K562 (cell line): Measurements from ENCODE around the gene ZCRB1. TPM values are rescaled to one million over a fixed set of nuclear protein-coding genes. Genes with fewer than 3 reads are reported as not detected.

Source experiments
- ATAC-seq: fragments of 200-7000 bp; cut with Tn5 transposase; 3 replicates; pipeline ENCODE4 v1.9.1; 2020; ENCODE audit warnings: moderate library complexity
- BruUV-seq: library from RNA; stranded (reverse); fragments of 400-500 nt; replicated peaks from 2 replicates; lab custom pipeline; 2021; lab: Mats Ljungman, UMichigan
- CTCF ChIA-PET: fragments of 300-600 bp; formaldehyde crosslinking; extraction: SDS; loops from one replicate; lab custom pipeline; 2021; ENCODE audit warnings: low intra/inter-chr PET ratio; lab: Yijun Ruan, JAX
- POLR2A ChIA-PET: fragments of 300-600, 350-650 bp; sonication (Branson Sonifier 250); formaldehyde crosslinking; extraction: SDS; loops from one replicate; lab custom pipeline; 2021; ENCODE audit warnings: antibody characterized with exemption, inconsistent platforms; lab: Yijun Ruan, JAX
- DNase-seq, 4 experiments: peaks; one replicate each; pipeline versions ENCODE4 v3.0.0 to v3.0.0-alpha.2; 2011 to 2018; ENCODE audit warnings: low spot score in 3 of 4, mixed read lengths in 3 of 4; ENCODE audit errors: extremely low read depth in 1 of 4
- FAIRE-seq: peaks from 2 replicates; lab custom pipeline; 2011; peaks lifted over from hg19 to GRCh38; lab: Jason Lieb, UNC
- H2AFZ ChIP-seq: 2 replicates; pipeline ENCODE4 v1.6.0; 2011; ENCODE audit warnings: low read depth, low read length, control low read depth, inconsistent platforms
- H3K27ac ChIP-seq: fragments of 200-600 bp; 3 replicates; pipeline ENCODE4 v1.8.0; 2011; ENCODE audit warnings: low read depth, mild to moderate bottlenecking, control low read depth, inconsistent platforms, low read length, moderate library complexity, mixed read lengths; ENCODE audit errors: extremely low read depth
- H3K27me3 ChIP-seq, 2 experiments: fragments of 300-600 bp in 1 of 2; 2 replicates in 1 of 2; 3 replicates in 1 of 2; pipeline versions ENCODE4 v1.6.0 to v1.8.0; 2011; ENCODE audit warnings: inconsistent platforms in 2 of 2, low read length in 2 of 2, mild to moderate bottlenecking in 1 of 2, mixed read lengths in 1 of 2, moderate library complexity in 1 of 2; ENCODE audit not compliant: control insufficient read depth in 2 of 2, insufficient read depth in 2 of 2
- H3K36me3 ChIP-seq: fragments of 300-600 bp; 3 replicates; pipeline ENCODE4 v1.8.0; 2011; ENCODE audit warnings: mild to moderate bottlenecking, low read length, inconsistent platforms; ENCODE audit not compliant: control insufficient read depth, insufficient read depth
- H3K4me1 ChIP-seq, 2 experiments: fragments of 200-600 bp in 1 of 2; replicated peaks in 1 of 2; 2 replicates in 1 of 2; 3 replicates in 1 of 2; pipeline versions ENCODE4 v1.5.1 to v1.8.0; 2011; ENCODE audit warnings: inconsistent platforms in 2 of 2, low read length in 2 of 2, mild to moderate bottlenecking in 1 of 2, mixed read lengths in 1 of 2, moderate library complexity in 1 of 2; ENCODE audit not compliant: control insufficient read depth in 2 of 2, insufficient read depth in 2 of 2
- H3K4me2 ChIP-seq: 2 replicates; pipeline ENCODE4 v1.6.1; 2011; ENCODE audit warnings: low read length, control low read depth, inconsistent platforms, mixed read lengths; ENCODE audit not compliant: insufficient read depth
- H3K4me3 ChIP-seq: fragments of 200-600 bp; sonication (generic), shearing (Covaris generic); 2 replicates; pipeline ENCODE4 v1.5.1; 2016; ENCODE audit warnings: control low read depth, inconsistent platforms
- H3K79me2 ChIP-seq: fragments of 200-600 bp; 3 replicates; pipeline ENCODE4 v1.8.0; 2011; ENCODE audit warnings: low read length, inconsistent platforms; ENCODE audit not compliant: control insufficient read depth, insufficient read depth
- H3K9ac ChIP-seq, 2 experiments: 2 replicates each; pipeline versions ENCODE4 v1.6.0 to v1.6.1; 2011; ENCODE audit warnings: low read depth in 2 of 2, low read length in 2 of 2, control low read depth in 1 of 2, inconsistent platforms in 1 of 2, mild to moderate bottlenecking in 1 of 2, mixed read lengths in 1 of 2; ENCODE audit not compliant: insufficient read depth in 1 of 2
- H3K9me1 ChIP-seq: one replicate; pipeline ENCODE4 v1.6.0; 2011; ENCODE audit warnings: inconsistent platforms, mild to moderate bottlenecking, low read length, moderate library complexity; ENCODE audit not compliant: control insufficient read depth, insufficient read depth
- H3K9me3 ChIP-seq: replicated peaks from 2 replicates; pipeline ENCODE4 v1.5.1; 2011; ENCODE audit warnings: low read depth, low read length, inconsistent platforms; ENCODE audit not compliant: control insufficient read depth, insufficient read depth
- H4K20me1 ChIP-seq: replicated peaks from 2 replicates; pipeline ENCODE4 v1.6.1; 2011; ENCODE audit warnings: low read length, inconsistent platforms, mixed read lengths; ENCODE audit not compliant: control insufficient read depth, insufficient read depth
- BCOR ChIP-seq: fragments of 450-650 bp; IDR thresholded peaks from 2 replicates; pipeline ENCODE4 v1.6.1; 2016
- GABPA ChIP-seq: fragments of 200-800 bp; sonication (Bioruptor generic); conservative IDR thresholded peaks from 2 replicates; pipeline ENCODE4 v1.6.1; 2016; ENCODE audit warnings: low read depth, missing genetic modification characterization, missing compliant biosample characterization
- GATAD2A ChIP-seq: fragments of 450-650 bp; IDR thresholded peaks from 2 replicates; pipeline ENCODE4 v1.6.1; 2017
- RBM25 ChIP-seq: fragments of 200-400 bp; formaldehyde crosslinking; IDR thresholded peaks from 2 replicates; pipeline ENCODE4 v1.6.1; 2018; ENCODE audit warnings: low read length, low read depth, moderate library complexity; ENCODE audit not compliant: severe bottlenecking
- ZFP36 ChIP-seq: fragments of 150-350 bp; IDR thresholded peaks from 2 replicates; pipeline ENCODE4 v1.6.1; 2018; ENCODE audit warnings: low read length, low read depth; ENCODE audit not compliant: partially characterized antibody
- ZNF224 ChIP-seq: sonication (generic); formaldehyde crosslinking; IDR thresholded peaks from 2 replicates; pipeline ENCODE4 v1.8.0; 2022; ENCODE audit warnings: mild to moderate bottlenecking, missing genetic modification reagents
- WGBS: fragments of 100-300 bp; shearing (Covaris generic); methylation state at CpG from one replicate; pipeline ENCODE4 v1.1.6; 2016; ENCODE audit warnings: low coverage, mixed read lengths; ENCODE audit not compliant: insufficient coverage; ENCODE audit errors: missing lambda C conversion rate; 5-methylcytosine and 5-hydroxymethylcytosine counted together
- in situ Hi-C: fragments of 300-500 bp; cut with MboI; formaldehyde crosslinking; loops from 4 replicates; pipeline ENCODE4 v1.15.0; 2018; ENCODE audit warnings: inconsistent platforms, mixed read lengths
- intact Hi-C: fragments of 100-400 bp; cut with micrococcal nuclease; formaldehyde crosslinking; loops from 2 replicates; pipeline ENCODE4 v1.14.2; 2022
- polyA plus RNA-seq, 8 experiments: library from polyadenylated mRNA; depleted of rRNA in 4 of 8; stranded (reverse) in 5 of 8; unstranded in 3 of 8; fragments of >200 nt; fragmentation: Nextera tagmentation in 2 of 8; fragmentation: Illumina TruSeq in 1 of 8; extraction: Ambion mirVana in 2 of 8; extraction: Trizol in 1 of 8; gene quantifications; 2 replicates each; pipeline versions ENCODE4 v1.2.1 to v1.2.3, GENCODE V29; 2011 to 2014; ENCODE audit warnings: inconsistent platforms in 1 of 8, missing spikeins in 1 of 8
- total RNA-seq, 7 experiments: library from RNA; depleted of rRNA in 6 of 7; stranded (reverse); fragments of >200 nt in 6 of 7; fragmentation: Illumina TruSeq in 2 of 7; extraction: Trizol in 2 of 7; gene quantifications; 2 replicates each; pipeline versions ENCODE4 v1.2.1 to v1.2.3, GENCODE V29; 2011 to 2021; ENCODE audit warnings: low replicate concordance in 1 of 7

ZCRB1 gene
- total and polyA plus RNA-seq, 9 of the 15 experiments (the other 6 are each of a cell fraction or from before 2014, with no cell fraction given) = 36.0 to 102 (median 51.0) TPM

DNA sequence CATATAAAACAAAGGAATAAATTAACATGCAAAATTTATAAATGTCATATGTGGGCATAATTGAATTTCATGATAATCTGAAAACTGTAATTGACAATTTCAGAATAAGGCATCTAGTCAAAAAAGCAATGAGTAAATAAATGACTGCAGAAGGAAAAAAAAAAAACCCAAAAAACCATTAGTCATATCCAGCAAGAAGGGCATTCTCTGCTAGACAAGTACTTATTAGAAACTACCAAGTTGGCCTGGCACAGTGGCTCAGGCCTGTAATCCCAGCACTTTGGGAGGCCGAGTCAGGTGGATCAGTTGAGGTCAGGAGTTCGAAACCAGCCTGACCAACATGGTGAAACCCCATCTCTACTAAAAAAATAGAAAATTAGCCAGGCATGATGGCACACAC is 17.5 kb downstream of the ZCRB1 start:
- no peak for ATAC-seq
- POLR2A ChIA-PET = no interaction called here

DNA sequence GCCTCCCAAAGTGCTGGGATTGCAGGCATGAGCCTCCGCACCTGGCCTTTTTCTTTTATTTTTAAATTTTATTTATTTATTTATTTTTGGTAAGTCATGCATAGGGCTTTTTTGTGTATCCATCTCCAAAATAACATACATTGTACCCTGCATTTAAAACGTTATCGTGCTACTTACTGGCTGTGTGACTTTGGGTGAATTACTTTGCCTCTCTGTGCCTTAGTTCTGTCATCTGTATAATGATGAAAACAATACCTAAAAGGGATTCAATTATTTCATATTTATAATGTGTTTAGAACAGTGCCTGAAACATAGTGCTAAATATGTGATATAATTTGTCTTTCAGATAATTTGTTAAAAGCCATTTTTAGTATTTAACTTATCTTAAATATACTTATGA is 19.6 kb downstream of the ZCRB1 start:
- Histone ChIP-seq H3K4me2 (no peak overlapping the region), H3K4me1 (peaks cover 0 to 2% of the 10 kb centered on the region in 2 experiments; a peak in 3 of 5 replicates), H3K9me3 (no peaks in the 10 kb centered on the region), H3K9ac (no peak overlapping the region), H3K79me2 (no peaks in the 10 kb centered on the region), H3K36me3 (no peaks in the 10 kb centered on the region), H2AFZ (no peak overlapping the region), H4K20me1 (no peaks in the 10 kb centered on the region), H3K27ac (no peak overlapping the region), H3K4me3 (no peak overlapping the region), H3K9me1 (no peaks in the 10 kb centered on the region), H3K27me3 (no peaks in the 10 kb centered on the region)
- no TSS peak for BruUV-seq
- ATAC-seq = no peak
- DNase-seq = no peak
- TF ChIP-seq RBM25 (peak; percentile 92), GATAD2A (no peak), ZFP36 (peak; percentile 55), BCOR (peak; percentile 59; the same call in 1 of the 2 replicates), GABPA (tag) (no peak)
- POLR2A ChIA-PET = no interaction called here
- no peak for FAIRE-seq
- intact Hi-C loops = no loop called here
- CTCF ChIA-PET = no interaction called here
- 46% methylated on average over 3 of the region's 3 CpGs for WGBS
- in situ Hi-C loops = no loop called here

More for the DNA sequence above, 17.5 kb downstream of the ZCRB1 start:
- no peak overlapping the region for H3K4me2 ChIP-seq
- no peak overlapping the region for H2AFZ ChIP-seq
- FAIRE-seq = no peak
- no peak overlapping the region for H3K9ac ChIP-seq
- in situ Hi-C loops = no loop called here
- intact Hi-C loops = no loop called here
- H3K36me3 ChIP-seq = peaks cover 7% of the 10 kb centered on the region; the same call in 1 of the 3 replicates
- DNase-seq = no peak
- H3K79me2 ChIP-seq = no peaks in the 10 kb centered on the region
- no peak for TF ChIP-seq ZNF224
- H3K4me3 ChIP-seq = no peak overlapping the region
- H3K27me3 ChIP-seq = no peaks in the 10 kb centered on the region
- no peaks in the 10 kb centered on the region for H3K9me1 ChIP-seq
- CTCF ChIA-PET = no interaction called here
- BruUV-seq = no TSS peak
- no peaks in the 10 kb centered on the region for H3K9me3 ChIP-seq
- WGBS = 60% methylated on average over 2 of the region's 2 CpGs
- H4K20me1 ChIP-seq = no peaks in the 10 kb centered on the region
- no peak overlapping the region for H3K27ac ChIP-seq
- H3K4me1 ChIP-seq = no peaks in the 10 kb centered on the region
